ENCODE data around the gene PMP22.

- TF ChIP-seq, protein P1, sequence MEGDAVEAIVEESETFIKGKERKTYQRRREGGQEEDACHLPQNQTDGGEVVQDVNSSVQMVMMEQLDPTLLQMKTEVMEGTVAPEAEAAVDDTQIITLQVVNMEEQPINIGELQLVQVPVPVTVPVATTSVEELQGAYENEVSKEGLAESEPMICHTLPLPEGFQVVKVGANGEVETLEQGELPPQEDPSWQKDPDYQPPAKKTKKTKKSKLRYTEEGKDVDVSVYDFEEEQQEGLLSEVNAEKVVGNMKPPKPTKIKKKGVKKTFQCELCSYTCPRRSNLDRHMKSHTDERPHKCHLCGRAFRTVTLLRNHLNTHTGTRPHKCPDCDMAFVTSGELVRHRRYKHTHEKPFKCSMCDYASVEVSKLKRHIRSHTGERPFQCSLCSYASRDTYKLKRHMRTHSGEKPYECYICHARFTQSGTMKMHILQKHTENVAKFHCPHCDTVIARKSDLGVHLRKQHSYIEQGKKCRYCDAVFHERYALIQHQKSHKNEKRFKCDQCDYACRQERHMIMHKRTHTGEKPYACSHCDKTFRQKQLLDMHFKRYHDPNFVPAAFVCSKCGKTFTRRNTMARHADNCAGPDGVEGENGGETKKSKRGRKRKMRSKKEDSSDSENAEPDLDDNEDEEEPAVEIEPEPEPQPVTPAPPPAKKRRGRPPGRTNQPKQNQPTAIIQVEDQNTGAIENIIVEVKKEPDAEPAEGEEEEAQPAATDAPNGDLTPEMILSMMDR (IDR thresholded peaks at IDR 0.05): no peak
- TF ChIP-seq POLR2AphosphoS5 (IDR thresholded peaks at IDR 0.05): peak in 1 of 2 donors; percentile 26
Observed at GRCh38 chr17:15231851-15232516, 33.1 kb downstream of the PMP22 start.
